Body of pancreas (tissue), 4 donors: Measurements from ENCODE around the gene ARHGAP32. TPM values are rescaled to one million over a fixed set of nuclear protein-coding genes. Genes with fewer than 3 reads are reported as not detected.

Source experiments
- ATAC-seq: fragments of 150-250 bp; one replicate; pipeline ENCODE4 v1.9.1; 2016
- DNase-seq, 4 donors: peaks; one replicate each; pipeline ENCODE4 v3.0.0-alpha.2; 2019
- H3K27ac ChIP-seq, 4 donors: fragments of 200-600 bp; sonication (generic); 1 replicate in 3 of 4; 2 replicates in 1 of 4; pipeline versions ENCODE4 v1.5.1 to v1.6.1; 2016 to 2019; ENCODE audit warnings: mild to moderate bottlenecking in 1 of 4, mixed read lengths in 1 of 4, moderate library complexity in 1 of 4
- H3K27me3 ChIP-seq, 2 donors: fragments of 200-600 bp; sonication (generic); one replicate each; pipeline ENCODE4 v1.6.0; 2016; ENCODE audit warnings: mild to moderate bottlenecking in 1 of 2
- H3K36me3 ChIP-seq, 2 donors: fragments of 200-600 bp; sonication (generic); replicated peaks in 1 of 2; 2 replicates each; pipeline ENCODE4 v1.5.1; 2016; ENCODE audit warnings: low read depth in 2 of 2; ENCODE audit not compliant: insufficient read depth in 1 of 2
- H3K4me1 ChIP-seq: fragments of 200-600 bp; sonication (generic); one replicate; pipeline ENCODE4 v1.6.0; 2016
- H3K4me3 ChIP-seq, 2 donors: fragments of 200-600 bp; sonication (generic); 1 replicate in 1 of 2; 2 replicates in 1 of 2; pipeline ENCODE4 v1.5.1; 2016 to 2019
- H3K9me3 ChIP-seq, 3 donors: fragments of 200-600 bp; sonication (generic); 1 replicate in 2 of 3; 2 replicates in 1 of 3; pipeline ENCODE4 v1.5.1; 2016
- CTCF ChIP-seq, 7 experiments: fragments of 450-650 bp in 4 of 7; fragments of 200-600 bp in 3 of 7; sonication (generic) in 3 of 7; IDR thresholded peaks; one replicate each; pipeline ENCODE4 v1.5.1; 2016 to 2019; ENCODE audit warnings: antibody characterized with exemption in 7 of 7
- POLR2A ChIP-seq, 3 donors: fragments of 450-650 bp; IDR thresholded peaks; one replicate each; pipeline ENCODE4 v1.6.1; 2016; ENCODE audit warnings: antibody characterized with exemption in 3 of 3, mild to moderate bottlenecking in 2 of 3
- WGBS, 2 donors: methylation state at CpG; one replicate each; pipeline ENCODE4 v1.1.5; 2017; 5-methylcytosine and 5-hydroxymethylcytosine counted together
- intact Hi-C: fragments of 100-400 bp; cut with DNase I; formaldehyde crosslinking; loops from one replicate; pipeline ENCODE4 v1.15.1; 2023
- total RNA-seq, 2 donors: library from RNA; depleted of rRNA; stranded (reverse); fragments of >200 nt; gene quantifications; one replicate each; pipeline ENCODE4 v1.1.0, GENCODE V29; 2016

The ARHGAP32 gene
- total RNA-seq, 2 donors from 2014 or later, result 26.0 to 30.4 TPM

GRCh38 chr11:129023968-129024676, 168.0 kb downstream of the ARHGAP32 start:
- TF ChIP-seq CTCF (IDR thresholded peaks at IDR 0.05), result peak in 1 of 7 experiments; percentile 4
- TF ChIP-seq POLR2A (IDR thresholded peaks at IDR 0.05), result peak; percentile 63 to 95 (median 92)
- H3K9me3 ChIP-seq, result no peaks in the 10 kb centered on the region
- ATAC-seq, result peak; percentile 96
- no peaks in the 10 kb centered on the region for H3K36me3 ChIP-seq
- WGBS, 2 donors, result 7 to 16% methylated on average over 2 of the region's 2 CpGs
- peak; percentile 83 to 88 (median 86) for DNase-seq
- no peak overlapping the region for H3K4me3 ChIP-seq
- H3K27me3 ChIP-seq, result no peaks in the 10 kb centered on the region
- H3K4me1 ChIP-seq, result peaks cover 12% of the 10 kb centered on the region
- intact Hi-C loops, result no loop called here
- H3K27ac ChIP-seq, result peak overlapping the region; percentile 59 to 84 (median 66)

GRCh38 chr11:129021295-129021694, 170.8 kb downstream of the ARHGAP32 start:
- no peaks in the 10 kb centered on the region for H3K36me3 ChIP-seq
- H3K9me3 ChIP-seq, result no peaks in the 10 kb centered on the region
- no peak for TF ChIP-seq CTCF (IDR thresholded peaks at IDR 0.05)
- peak in 2 of 3 donors; percentile 45 to 56 for TF ChIP-seq POLR2A (IDR thresholded peaks at IDR 0.05)
- no peak for DNase-seq
- intact Hi-C loops, result no loop called here
- peak overlapping the region in 3 of 4 donors; percentile 22 to 84 (median 63) for H3K27ac ChIP-seq
- H3K4me1 ChIP-seq, result peaks cover 22% of the 10 kb centered on the region
- ATAC-seq, result peak; percentile 67
- peak overlapping the region in 1 of 2 donors; percentile 8 for H3K4me3 ChIP-seq
- WGBS, 2 donors, result 15 to 31% methylated on average over 1 of the region's 1 CpG
- no peaks in the 10 kb centered on the region for H3K27me3 ChIP-seq

GRCh38 chr11:129018991-129019390, 173.1 kb downstream of the ARHGAP32 start:
- WGBS, 2 donors, result 41 to 48% methylated on average over 2 of the region's 2 CpGs
- no peak for ATAC-seq
- peak overlapping the region in 1 of 4 donors; percentile 31 for H3K27ac ChIP-seq

GRCh38 chr11:129018126-129018525, 174.0 kb downstream of the ARHGAP32 start:
- no peaks in the 10 kb centered on the region for H3K36me3 ChIP-seq
- no peaks in the 10 kb centered on the region for H3K27me3 ChIP-seq
- ATAC-seq (no peak), DNase-seq (no peak)
- 41 to 43% methylated on average over 2 of the region's 2 CpGs for WGBS, 2 donors
- no peak overlapping the region for H3K27ac ChIP-seq
- no peak for TF ChIP-seq POLR2A (IDR thresholded peaks at IDR 0.05)
- no peaks in the 10 kb centered on the region for H3K9me3 ChIP-seq
- intact Hi-C loops, result no loop called here
- no peak overlapping the region for H3K4me3 ChIP-seq
- peaks cover 24% of the 10 kb centered on the region for H3K4me1 ChIP-seq

More at GRCh38 chr11:129018991-129019390, 173.1 kb downstream of the ARHGAP32 start:
- H3K9me3 ChIP-seq, result no peaks in the 10 kb centered on the region
- peaks cover 23% of the 10 kb centered on the region for H3K4me1 ChIP-seq
- no peaks in the 10 kb centered on the region for H3K27me3 ChIP-seq
- TF ChIP-seq POLR2A (IDR thresholded peaks at IDR 0.05) (no peak), CTCF (IDR thresholded peaks at IDR 0.05) (peak in 1 of 7 experiments; percentile 17)
- H3K36me3 ChIP-seq, result no peaks in the 10 kb centered on the region
- peak in 1 of 4 donors; percentile 19 for DNase-seq
- H3K4me3 ChIP-seq, result no peak overlapping the region
- intact Hi-C loops, result no loop called here

- Histone ChIP-seq H3K27me3 (no peaks in the 10 kb centered on the region), H3K9me3 (no peaks in the 10 kb centered on the region), H3K4me1 (peaks cover 21% of the 10 kb centered on the region), H3K27ac (no peak overlapping the region), H3K4me3 (no peak overlapping the region), H3K36me3 (no peaks in the 10 kb centered on the region)
- 61 to 63% methylated on average over 5 of the region's 5 CpGs for WGBS, 2 donors
- no peak for TF ChIP-seq POLR2A (IDR thresholded peaks at IDR 0.05)
- TF ChIP-seq CTCF (IDR thresholded peaks at IDR 0.05), result no peak
- intact Hi-C loops, result no loop called here
- no peak for DNase-seq
- ATAC-seq, result no peak
Measured at GRCh38 chr11:129013737-129014475, 178.2 kb downstream of the ARHGAP32 start.
